HG02678 (cell line): ENCODE results near the gene HELT.

Experiments used
- ATAC-seq: cut with Tn5 transposase; IDR thresholded peaks from one replicate; pipeline ENCODE4 v1.9.1; 2021; ENCODE audit warnings: mild to moderate bottlenecking, moderate library complexity; ENCODE audit not compliant: unreplicated experiment

The HELT gene

DNA sequence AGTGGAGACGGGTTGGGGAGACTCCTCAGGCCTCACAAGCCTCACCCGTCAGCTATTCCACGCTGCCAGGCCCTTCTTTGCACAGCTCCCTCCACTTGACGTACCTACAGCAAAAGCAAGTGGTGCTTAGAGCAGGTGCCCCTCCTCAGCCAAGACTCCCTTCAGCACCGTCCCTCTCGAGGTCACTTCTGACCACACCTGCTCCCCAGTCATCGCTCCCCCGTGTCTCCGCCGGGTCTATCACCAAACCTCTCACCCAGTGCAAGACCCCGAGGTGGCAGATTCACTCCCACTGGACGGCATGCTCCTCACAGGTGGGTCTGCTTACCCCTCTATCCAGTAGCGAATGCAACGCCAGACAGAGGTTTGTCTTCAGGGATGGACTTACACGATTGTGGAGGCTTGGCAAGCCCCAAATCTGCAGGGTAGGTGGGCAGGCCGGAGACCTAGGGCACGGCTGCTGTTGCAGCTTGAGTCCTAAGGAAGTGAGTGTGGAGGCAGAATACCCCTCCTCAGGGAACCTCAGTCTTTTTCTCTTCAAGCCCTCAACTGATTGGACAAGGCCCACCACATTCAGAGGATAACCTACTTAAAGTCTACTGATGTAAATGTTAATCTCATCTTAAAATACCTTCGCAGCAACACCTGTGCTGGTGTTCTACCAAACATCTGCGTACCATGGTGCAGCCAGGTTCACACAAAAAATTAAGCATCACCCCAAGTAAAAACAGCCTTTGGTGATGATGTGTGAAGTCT lies 14.5 kb upstream of the HELT start:
- no peak for ATAC-seq

DNA sequence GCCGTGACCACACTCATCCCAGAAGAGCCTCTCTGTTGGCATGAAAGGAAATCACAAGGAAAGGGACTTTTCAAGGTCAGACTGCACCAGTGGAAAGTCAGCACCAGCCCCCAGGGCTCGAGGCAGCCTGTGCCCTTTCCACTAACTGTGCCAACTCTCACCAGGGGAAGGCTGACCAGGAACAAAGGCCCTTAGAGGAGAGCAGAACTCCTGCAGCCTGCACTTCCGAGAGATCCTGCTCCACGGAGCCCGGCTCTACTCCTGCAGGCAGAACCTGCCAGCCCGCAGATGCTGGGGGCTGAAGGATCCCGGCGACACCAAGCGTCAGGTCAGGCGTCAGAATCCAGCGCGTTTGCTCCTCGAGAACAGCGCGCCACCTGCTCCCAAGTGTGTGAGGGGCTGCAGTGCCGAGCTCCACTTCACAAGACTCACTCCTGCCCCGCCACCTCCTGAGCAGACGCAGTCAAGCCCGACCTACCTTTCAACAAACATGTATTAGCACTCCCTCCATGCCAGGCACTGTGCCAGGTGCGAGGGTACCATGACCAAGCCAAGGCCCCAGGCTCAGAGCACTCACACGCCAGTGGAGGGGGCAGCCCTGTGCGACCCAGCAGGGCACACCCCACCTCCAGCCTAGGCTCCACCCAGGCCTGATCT lies 13.6 kb upstream of the HELT start:
- peak; percentile 37 for ATAC-seq

GRCh38 chr4:185005219-185005819 lies 13.0 kb upstream of the HELT start:
- ATAC-seq: peak; percentile 88

DNA sequence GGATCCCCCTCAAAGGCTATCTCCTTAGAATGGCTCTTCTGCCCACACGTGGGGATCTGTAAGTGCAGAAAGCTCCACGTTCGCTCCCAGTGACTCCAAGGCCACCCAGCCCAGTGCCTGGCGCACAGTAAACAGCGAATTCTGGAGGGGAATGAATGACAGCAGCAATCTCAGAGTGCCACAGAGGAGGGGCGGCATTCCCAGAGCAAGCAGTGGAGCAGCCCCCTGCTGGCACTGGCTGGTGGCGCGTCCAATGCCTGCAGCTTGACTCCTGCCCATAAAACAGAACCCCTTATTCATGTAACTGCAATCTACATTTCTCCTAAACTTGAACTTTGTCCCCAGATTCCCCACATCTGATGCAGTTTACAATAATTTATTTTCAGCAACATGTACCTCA lies 6.9 kb upstream of the HELT start:
- ATAC-seq: no peak

GRCh38 chr4:185013417-185014125 lies 4.7 kb upstream of the HELT start:
- ATAC-seq: no peak

- ATAC-seq: no peak
These were observed 3.2 kb upstream of the HELT start for GRCh38 chr4:185015108-185015507.

- no peak for ATAC-seq
These were observed 2.0 kb upstream of the HELT start for GRCh38 chr4:185016101-185016940.

- no peak for ATAC-seq
These were observed 1.1 kb upstream of the HELT start for GRCh38 chr4:185016946-185017758.

DNA sequence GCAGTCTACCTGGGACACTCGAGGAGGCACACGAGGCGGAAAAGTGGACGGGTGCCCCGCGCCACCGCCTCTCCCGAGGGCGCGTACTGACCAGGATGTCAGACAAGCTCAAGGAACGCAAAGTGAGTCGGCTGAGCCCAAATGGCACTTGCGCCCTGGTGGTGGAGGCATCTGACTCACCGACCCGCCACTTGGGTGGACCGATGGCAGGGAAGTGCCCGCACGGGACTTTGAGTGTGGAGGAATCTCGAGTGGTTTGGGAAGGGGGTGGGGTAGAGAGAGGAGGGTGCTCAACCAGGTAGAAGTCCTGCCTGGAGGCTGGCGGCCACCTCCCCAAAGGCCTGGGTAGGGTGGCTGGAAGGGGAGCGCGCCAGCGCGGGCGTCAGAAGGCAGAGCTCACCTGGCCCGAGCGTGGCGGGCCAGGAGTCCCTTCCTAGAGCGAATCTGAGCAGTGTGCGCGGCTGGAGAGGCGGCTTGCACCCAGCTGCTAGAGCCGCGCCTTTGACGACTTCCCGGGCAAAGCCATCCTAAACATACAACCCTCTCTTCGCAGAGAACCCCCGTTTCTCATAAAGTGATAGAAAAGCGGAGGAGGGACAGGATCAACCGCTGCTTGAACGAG lies 655 bp downstream of the HELT start:
- ATAC-seq: no peak

GRCh38 chr4:185019456-185020292 lies 1.4 kb downstream of the HELT start:
- ATAC-seq: no peak

DNA sequence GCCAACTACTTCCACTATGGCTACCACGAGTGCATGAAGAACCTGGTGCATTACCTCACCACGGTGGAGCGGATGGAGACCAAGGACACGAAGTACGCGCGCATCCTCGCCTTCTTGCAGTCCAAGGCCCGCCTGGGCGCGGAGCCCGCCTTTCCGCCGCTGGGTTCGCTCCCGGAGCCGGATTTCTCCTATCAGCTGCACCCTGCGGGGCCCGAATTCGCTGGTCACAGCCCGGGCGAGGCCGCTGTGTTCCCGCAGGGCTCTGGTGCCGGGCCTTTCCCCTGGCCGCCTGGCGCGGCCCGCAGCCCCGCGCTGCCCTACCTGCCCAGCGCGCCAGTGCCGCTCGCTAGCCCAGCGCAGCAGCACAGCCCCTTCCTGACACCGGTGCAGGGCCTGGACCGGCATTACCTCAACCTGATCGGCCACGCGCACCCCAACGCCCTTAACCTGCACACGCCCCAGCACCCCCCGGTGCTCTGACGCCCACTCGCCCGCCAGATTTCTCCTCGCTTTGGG lies 2.1 kb downstream of the HELT start:
- ATAC-seq: no peak

DNA sequence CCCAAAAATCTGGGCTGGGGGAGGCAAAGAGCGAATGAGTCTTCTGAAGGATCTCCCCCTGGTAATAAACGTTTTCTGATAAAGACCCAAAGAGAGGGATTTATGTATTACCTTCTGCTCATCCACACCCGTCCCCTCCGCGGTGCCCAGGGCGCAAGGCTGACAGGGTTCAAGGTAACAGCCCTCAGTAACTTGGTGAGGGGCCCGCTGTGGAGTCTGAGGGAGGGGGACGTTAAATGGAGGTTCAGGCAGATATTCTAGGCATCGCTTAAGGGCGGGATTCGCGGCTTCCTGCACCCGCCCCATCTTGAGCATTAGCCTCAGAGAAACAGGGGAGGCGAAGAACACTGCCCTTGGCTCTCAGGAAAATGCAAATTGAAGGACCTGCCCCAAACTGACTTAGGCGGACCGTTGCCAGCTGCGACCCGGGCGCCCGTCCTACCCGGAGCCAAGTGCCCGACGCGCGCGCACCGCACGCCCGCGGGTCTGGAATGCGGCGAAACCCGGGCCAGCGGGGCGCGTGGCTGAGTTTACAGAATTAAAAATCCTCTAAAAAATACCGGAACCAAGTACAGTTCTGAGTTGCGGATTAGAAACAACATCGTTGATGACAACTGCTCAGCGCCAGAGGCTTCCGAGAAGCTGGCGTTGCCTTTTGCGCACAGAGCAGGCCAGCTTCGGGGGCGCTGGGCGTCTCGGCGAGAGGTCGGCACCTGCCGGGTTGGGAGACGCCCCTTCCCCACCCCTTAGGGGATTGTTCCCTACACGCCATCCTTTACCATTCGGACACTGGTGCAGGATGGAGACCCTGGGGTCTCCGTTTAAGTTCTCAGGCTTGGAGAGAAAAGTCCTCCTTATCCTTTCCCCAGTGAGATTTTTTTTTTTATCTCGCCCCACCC lies 2.8 kb downstream of the HELT start:
- no peak for ATAC-seq

GRCh38 chr4:185023471-185023870 lies 5.2 kb downstream of the HELT start:
- no peak for ATAC-seq

DNA sequence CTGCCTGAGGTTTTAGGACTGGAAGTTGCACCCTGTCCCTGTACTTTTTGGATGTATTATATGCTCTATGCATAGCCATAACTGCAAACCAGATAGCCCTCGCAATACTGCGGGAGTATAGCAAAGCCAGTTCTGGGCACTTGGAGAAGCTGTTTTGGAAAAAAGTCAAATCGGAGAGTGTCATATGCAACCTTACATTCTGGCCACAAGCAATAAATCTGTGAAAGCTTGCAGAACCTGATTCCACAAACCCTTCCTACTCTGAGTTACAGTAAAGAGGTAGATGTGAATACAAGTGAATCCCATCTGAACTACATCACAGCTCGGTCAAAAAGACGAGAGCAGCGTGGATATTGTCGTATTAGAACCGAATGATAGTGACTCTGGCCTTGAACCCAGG lies 10.3 kb downstream of the HELT start:
- no peak for ATAC-seq

- no peak for ATAC-seq
These were observed 13.3 kb downstream of the HELT start for GRCh38 chr4:185031611-185032010.

- ATAC-seq: no peak
These were observed 14.8 kb downstream of the HELT start for GRCh38 chr4:185033072-185033471.

DNA sequence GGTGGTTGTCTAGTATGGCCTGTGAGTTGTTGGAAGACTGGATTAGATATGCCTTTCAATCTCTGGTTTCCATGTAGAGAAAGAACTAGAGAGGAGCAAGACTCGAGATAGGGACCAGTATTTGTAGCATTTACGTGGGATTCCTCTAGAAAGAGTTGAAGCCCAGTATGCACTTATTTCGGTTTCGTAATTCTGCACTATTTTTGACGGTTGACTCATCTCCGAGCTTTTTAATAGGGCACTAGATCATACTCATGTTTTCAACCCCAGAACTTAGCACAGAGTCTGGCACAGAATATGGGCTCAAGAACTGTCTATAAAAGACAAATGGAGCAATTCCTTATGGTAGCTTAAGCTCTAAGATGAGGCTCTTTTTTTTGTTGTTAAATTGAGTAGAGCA lies 15.7 kb downstream of the HELT start:
- no peak for ATAC-seq
